Measurements from ENCODE around the gene ITGB7. TPM values are rescaled to one million over a fixed set of nuclear protein-coding genes. Genes with fewer than 3 reads are reported as not detected.

ITGB7 gene
- total RNA-seq, 1 experiment from 2014 or later: 1.1 TPM

DNA sequence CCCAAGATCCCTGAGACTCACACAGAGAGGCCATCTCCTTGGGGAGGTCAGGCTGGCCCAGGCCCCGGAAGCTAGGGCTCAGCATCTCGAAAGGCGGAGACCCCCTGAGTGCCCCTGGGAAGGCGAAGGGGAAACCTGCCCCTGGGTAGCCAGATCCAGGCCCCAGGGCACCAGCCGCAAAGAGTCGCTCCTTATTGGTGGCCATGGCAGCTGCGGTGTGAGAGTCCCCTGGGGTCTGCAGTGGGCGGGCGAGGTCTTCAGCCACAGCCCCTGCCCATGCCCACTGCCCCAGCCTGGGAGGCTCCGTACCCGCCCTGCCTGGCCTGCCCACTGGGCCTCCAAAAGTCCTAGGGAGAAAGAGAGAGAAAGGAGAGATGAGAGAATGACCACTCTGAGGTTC lies 20.3 kb upstream of the ITGB7 start:
- Histone ChIP-seq H3K9me3 (no peaks in the 10 kb centered on the region), H3K4me3 (ENCODE audit: low read depth, low read length) (no peak overlapping the region), H3K36me3 (ENCODE audit: control insufficient read depth, insufficient read depth, low read length) (no peaks in the 10 kb centered on the region), H3K4me1 (peaks cover 26% of the 10 kb centered on the region), H3K27me3 (replicated peaks; ENCODE audit: control insufficient read depth, insufficient read depth, low read length) (no peaks in the 10 kb centered on the region)
- no TSS peak for BruUV-seq (replicated peaks)
- H3K4me3 Mint-ChIP-seq (ENCODE audit: unreplicated experiment): no peak overlapping the region
- H3K4me1 Mint-ChIP-seq (ENCODE audit: low read depth, unreplicated experiment): peaks cover 35% of the 10 kb centered on the region
- H3K27ac Mint-ChIP-seq (ENCODE audit: unreplicated experiment): no peak overlapping the region
- TF ChIP-seq, protein P1, sequence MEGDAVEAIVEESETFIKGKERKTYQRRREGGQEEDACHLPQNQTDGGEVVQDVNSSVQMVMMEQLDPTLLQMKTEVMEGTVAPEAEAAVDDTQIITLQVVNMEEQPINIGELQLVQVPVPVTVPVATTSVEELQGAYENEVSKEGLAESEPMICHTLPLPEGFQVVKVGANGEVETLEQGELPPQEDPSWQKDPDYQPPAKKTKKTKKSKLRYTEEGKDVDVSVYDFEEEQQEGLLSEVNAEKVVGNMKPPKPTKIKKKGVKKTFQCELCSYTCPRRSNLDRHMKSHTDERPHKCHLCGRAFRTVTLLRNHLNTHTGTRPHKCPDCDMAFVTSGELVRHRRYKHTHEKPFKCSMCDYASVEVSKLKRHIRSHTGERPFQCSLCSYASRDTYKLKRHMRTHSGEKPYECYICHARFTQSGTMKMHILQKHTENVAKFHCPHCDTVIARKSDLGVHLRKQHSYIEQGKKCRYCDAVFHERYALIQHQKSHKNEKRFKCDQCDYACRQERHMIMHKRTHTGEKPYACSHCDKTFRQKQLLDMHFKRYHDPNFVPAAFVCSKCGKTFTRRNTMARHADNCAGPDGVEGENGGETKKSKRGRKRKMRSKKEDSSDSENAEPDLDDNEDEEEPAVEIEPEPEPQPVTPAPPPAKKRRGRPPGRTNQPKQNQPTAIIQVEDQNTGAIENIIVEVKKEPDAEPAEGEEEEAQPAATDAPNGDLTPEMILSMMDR (IDR thresholded peaks at IDR 0.05; ENCODE audit: insufficient read depth in 1 of 2, low read depth in 1 of 2, low read length in 1 of 2, severe bottlenecking in 1 of 2, unreplicated experiment in 1 of 2): no peak
- DNase-seq: peak in 1 of 2 experiments; percentile 14
- H3K36me3 Mint-ChIP-seq (ENCODE audit: insufficient read depth, unreplicated experiment): no peaks in the 10 kb centered on the region
- POLR2A ChIA-PET: no interaction called here
- H3K9me3 Mint-ChIP-seq (ENCODE audit: unreplicated experiment): no peaks in the 10 kb centered on the region
- intact Hi-C loops (cut with micrococcal nuclease; ENCODE audit: unreplicated experiment): no loop called here
- CTCF ChIA-PET: no interaction called here
- H3K27me3 Mint-ChIP-seq (ENCODE audit: insufficient read depth, unreplicated experiment): no peaks in the 10 kb centered on the region

DNA sequence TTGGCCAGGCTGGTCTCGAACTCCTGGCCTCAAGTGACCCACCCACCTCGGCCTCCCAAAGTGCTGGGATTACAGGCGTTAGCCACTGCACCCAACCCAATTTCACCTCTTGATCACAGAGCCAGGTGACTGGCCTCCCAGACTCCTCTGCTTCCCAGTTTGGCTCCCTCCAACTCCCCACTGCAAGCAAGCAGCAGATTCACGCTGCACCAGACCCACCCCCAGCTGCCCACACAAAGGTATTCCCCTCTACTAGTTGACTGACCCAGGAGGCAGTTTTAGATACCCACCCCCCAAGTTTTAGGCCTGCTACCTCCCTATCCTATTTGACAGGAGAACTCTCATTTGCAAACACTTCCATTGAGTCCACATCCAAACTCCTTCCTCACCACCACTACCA lies 19.8 kb upstream of the ITGB7 start:
- H3K4me3 ChIP-seq (ENCODE audit: low read depth, low read length): no peak overlapping the region
- CTCF ChIA-PET: no interaction called here
- Mint-ChIP-seq H3K4me3 (ENCODE audit: unreplicated experiment) (no peak overlapping the region), H3K9me3 (ENCODE audit: unreplicated experiment) (no peaks in the 10 kb centered on the region), H3K4me1 (ENCODE audit: low read depth, unreplicated experiment) (peaks cover 40% of the 10 kb centered on the region), H3K36me3 (ENCODE audit: insufficient read depth, unreplicated experiment) (no peaks in the 10 kb centered on the region), H3K27ac (ENCODE audit: unreplicated experiment) (no peak overlapping the region), H3K27me3 (ENCODE audit: insufficient read depth, unreplicated experiment) (no peaks in the 10 kb centered on the region)
- no peaks in the 10 kb centered on the region for H3K27me3 ChIP-seq (replicated peaks; ENCODE audit: control insufficient read depth, insufficient read depth, low read length)
- POLR2A ChIA-PET: no interaction called here
- intact Hi-C loops (cut with micrococcal nuclease; ENCODE audit: unreplicated experiment): no loop called here
- TF ChIP-seq, protein P1 (IDR thresholded peaks at IDR 0.05; ENCODE audit: insufficient read depth in 1 of 2, low read depth in 1 of 2, low read length in 1 of 2, severe bottlenecking in 1 of 2, unreplicated experiment in 1 of 2): no peak
- BruUV-seq (replicated peaks): no TSS peak
- no peaks in the 10 kb centered on the region for H3K9me3 ChIP-seq
- H3K36me3 ChIP-seq (ENCODE audit: control insufficient read depth, insufficient read depth, low read length): no peaks in the 10 kb centered on the region
- H3K4me1 ChIP-seq: peaks cover 30% of the 10 kb centered on the region
- DNase-seq: peak in 1 of 2 experiments; percentile 2

DNA sequence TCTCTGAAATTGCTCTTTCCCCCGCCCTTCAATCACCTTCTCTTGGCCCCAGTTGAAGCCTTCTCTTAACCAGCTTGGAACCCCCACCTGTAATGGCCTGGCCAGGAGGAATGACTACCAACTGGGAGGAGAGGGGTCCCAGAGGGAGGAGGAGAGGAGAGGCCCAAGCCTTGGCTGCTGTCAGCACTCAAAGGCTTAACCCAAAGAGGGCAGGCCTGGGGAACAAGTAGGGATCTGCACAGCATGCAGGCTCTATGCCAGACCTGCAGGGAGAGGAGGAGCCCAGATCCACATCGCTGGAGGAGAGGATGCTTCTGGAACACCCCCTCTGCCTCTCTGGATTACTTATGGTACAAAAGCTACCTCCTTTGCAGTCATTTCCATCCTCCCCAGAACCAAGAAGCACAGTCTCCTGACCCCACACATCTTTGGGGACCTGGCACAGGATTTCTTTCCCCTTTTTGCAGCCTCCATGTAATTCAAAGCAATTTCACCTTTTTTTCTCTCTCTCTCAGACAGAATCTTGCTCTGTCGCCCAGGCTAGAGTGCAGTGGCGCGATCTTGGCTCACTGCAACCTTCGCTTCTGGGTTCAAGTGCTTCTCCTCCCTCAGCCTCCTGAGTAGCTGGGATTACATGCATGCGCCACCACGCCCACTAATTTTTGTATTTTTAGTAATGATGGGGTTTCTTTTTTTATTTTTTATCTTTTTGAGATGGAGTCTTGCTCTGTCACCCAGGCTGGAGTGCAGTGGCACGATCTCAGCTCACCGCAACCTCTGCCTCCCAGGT lies 18.8 kb upstream of the ITGB7 start:
- H3K27ac Mint-ChIP-seq (ENCODE audit: unreplicated experiment): no peak overlapping the region
- DNase-seq: peak in 1 of 2 experiments; percentile 26
- Histone ChIP-seq H3K27me3 (replicated peaks; ENCODE audit: control insufficient read depth, insufficient read depth, low read length) (no peaks in the 10 kb centered on the region), H3K4me3 (ENCODE audit: low read depth, low read length) (no peak overlapping the region), H3K9me3 (no peaks in the 10 kb centered on the region), H3K36me3 (ENCODE audit: control insufficient read depth, insufficient read depth, low read length) (no peaks in the 10 kb centered on the region), H3K4me1 (peaks cover 24% of the 10 kb centered on the region)
- ChIA-PET CTCF (no interaction called here), POLR2A (no interaction called here)
- peaks cover 42% of the 10 kb centered on the region for H3K4me1 Mint-ChIP-seq (ENCODE audit: low read depth, unreplicated experiment)
- peaks cover 6% of the 10 kb centered on the region for H3K36me3 Mint-ChIP-seq (ENCODE audit: insufficient read depth, unreplicated experiment)
- no TSS peak for BruUV-seq (replicated peaks)
- intact Hi-C loops (cut with micrococcal nuclease; ENCODE audit: unreplicated experiment): no loop called here
- no peaks in the 10 kb centered on the region for H3K9me3 Mint-ChIP-seq (ENCODE audit: unreplicated experiment)
- TF ChIP-seq, protein P1 (IDR thresholded peaks at IDR 0.05; ENCODE audit: insufficient read depth in 1 of 2, low read depth in 1 of 2, low read length in 1 of 2, severe bottlenecking in 1 of 2, unreplicated experiment in 1 of 2): no peak
- no peaks in the 10 kb centered on the region for H3K27me3 Mint-ChIP-seq (ENCODE audit: insufficient read depth, unreplicated experiment)
- no peak overlapping the region for H3K4me3 Mint-ChIP-seq (ENCODE audit: unreplicated experiment)

All from Caco-2 (cell line).